ENCODE measurements around the gene WWC2.

WWC2 gene

DNA sequence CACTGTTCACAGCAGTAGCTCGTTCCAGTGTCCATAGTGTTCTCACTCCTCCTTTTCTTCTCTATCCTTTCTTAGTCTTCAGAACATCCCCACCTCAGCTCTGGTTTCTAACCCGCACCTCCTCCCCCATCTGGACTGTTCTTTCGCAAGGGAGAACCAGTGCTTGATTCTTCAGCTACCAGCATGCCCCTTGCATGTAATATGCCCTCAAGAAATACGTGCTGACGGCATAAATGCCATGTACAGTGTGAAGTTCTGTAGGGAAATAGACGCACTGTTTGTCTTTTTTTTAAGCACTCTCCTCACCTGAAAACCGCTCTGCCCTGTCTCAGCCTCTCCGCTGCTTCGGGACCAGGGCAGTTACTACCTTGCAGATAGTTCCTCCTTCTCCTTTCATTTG, 215.7 kb downstream of the WWC2 start:
- no peak for DNase-seq
- Histone ChIP-seq H3K27ac (no peak overlapping the region), H3K27me3 (ENCODE audit: insufficient read depth, low read depth, severe bottlenecking) (no peaks in the 10 kb centered on the region), H3K36me3 (no peaks in the 10 kb centered on the region; the same call in 1 of the 2 replicates), H3K9me3 (ENCODE audit: severe bottlenecking) (no peaks in the 10 kb centered on the region), H3K4me3 (ENCODE audit: low read depth, low read length) (no peak overlapping the region)
- TF ChIP-seq, protein P1, sequence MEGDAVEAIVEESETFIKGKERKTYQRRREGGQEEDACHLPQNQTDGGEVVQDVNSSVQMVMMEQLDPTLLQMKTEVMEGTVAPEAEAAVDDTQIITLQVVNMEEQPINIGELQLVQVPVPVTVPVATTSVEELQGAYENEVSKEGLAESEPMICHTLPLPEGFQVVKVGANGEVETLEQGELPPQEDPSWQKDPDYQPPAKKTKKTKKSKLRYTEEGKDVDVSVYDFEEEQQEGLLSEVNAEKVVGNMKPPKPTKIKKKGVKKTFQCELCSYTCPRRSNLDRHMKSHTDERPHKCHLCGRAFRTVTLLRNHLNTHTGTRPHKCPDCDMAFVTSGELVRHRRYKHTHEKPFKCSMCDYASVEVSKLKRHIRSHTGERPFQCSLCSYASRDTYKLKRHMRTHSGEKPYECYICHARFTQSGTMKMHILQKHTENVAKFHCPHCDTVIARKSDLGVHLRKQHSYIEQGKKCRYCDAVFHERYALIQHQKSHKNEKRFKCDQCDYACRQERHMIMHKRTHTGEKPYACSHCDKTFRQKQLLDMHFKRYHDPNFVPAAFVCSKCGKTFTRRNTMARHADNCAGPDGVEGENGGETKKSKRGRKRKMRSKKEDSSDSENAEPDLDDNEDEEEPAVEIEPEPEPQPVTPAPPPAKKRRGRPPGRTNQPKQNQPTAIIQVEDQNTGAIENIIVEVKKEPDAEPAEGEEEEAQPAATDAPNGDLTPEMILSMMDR (IDR thresholded peaks at IDR 0.05; ENCODE audit: low read depth, low read length) = no peak

DNA sequence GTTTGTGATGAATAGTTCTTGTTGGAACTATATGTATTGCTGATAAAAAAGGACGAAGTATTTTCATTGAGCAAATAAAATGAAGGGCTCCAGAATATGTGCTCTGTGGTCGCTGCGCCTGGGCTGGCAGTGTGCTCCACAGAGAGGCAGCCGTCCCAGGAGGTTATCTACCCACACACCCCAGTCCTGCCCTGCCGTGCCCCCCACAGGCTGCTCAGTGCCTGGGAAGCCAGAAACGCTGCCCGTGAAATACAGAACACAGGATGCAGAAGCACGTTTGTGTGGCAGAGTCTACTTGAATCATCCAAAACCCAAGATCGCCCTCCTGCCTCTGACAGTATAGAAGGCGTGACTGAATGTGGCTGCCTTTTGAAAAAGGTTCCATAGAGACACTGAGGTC, 219.6 kb downstream of the WWC2 start:
- H3K27me3 ChIP-seq (ENCODE audit: insufficient read depth, low read depth, severe bottlenecking) = no peaks in the 10 kb centered on the region
- TF ChIP-seq, protein P1 (IDR thresholded peaks at IDR 0.05; ENCODE audit: low read depth, low read length) = no peak
- H3K4me3 ChIP-seq (ENCODE audit: low read depth, low read length) = no peak overlapping the region
- H3K36me3 ChIP-seq = no peaks in the 10 kb centered on the region
- no peaks in the 10 kb centered on the region for H3K9me3 ChIP-seq (ENCODE audit: severe bottlenecking)
- H3K27ac ChIP-seq = no peak overlapping the region
- DNase-seq = no peak

DNA sequence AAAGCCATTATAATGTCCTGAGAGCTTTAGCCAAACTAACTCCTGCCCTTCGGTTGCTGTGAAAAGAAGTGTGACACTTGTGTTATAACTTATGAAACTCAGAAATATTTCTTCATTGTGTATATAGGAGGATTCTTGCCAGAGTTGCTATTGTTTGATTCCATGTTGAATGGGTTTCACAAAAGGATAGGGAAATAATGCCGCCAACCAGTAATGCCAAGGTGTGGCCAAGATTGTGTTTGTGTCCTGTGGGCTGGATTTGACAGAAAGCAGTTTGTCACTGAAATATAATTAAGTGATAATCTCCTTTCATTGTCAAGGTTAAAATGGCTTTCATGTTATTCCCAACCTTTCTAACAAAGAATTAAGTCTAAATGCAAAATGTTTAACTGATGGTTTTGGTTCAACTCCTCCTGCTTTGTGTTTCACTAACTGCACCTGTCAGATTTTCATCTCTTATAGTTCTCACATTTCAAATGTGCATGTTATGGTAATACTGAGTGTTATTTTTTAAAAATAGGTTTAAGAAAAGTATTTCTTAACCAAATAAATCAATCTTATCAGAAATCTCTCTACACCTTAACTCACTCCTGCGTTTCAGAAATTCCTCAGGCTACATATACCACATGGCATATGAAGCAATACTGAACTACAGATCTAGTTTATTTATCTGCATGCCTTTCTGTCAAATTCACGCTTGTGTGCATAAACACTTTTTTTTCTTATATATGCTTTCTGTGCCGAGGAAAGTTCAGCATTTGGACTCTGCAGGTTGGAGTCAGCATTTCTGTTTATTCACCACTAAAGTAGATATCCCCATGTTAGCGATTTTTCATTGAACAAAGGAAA, 221.4 kb downstream of the WWC2 start, which contains the start of gene CLDN22:
TSS of gene CLDN22 (minus strand) at position 66 of the 849 bp plus-strand sequence. CDS start at position 8, 58 bp downstream.
- H3K27me3 ChIP-seq (ENCODE audit: insufficient read depth, low read depth, severe bottlenecking) = no peaks in the 10 kb centered on the region
- TF ChIP-seq, protein P1 (IDR thresholded peaks at IDR 0.05; ENCODE audit: low read depth, low read length) = no peak
- H3K4me3 ChIP-seq (ENCODE audit: low read depth, low read length) = no peak within 1 kb of the TSS
- no peaks in the 10 kb centered on the region for H3K36me3 ChIP-seq
- no peaks in the 10 kb centered on the region for H3K9me3 ChIP-seq (ENCODE audit: severe bottlenecking)
- no peak within 1 kb of the TSS for H3K27ac ChIP-seq
- DNase-seq = no peak

DNA sequence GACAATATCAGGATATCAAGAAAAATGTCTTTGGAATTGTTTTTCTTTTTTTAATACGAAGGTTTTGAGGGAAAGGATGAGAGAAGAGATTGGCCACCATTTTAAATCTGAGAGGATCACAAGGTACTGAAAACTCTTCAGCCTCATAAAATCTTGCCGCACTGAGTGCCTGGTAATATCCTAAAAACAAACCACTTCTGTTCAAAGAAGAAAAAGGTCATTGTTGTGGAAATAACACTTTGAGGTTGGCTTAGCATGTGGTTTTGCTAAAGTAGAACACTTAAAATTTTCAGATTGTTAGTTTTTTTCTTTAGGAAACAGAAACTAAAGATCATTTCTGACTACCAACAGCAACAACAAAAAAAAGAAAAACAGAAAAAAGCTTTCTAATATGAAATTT, 222.0 kb downstream of the WWC2 start:
- H3K9me3 ChIP-seq (ENCODE audit: severe bottlenecking) = no peaks in the 10 kb centered on the region
- no peaks in the 10 kb centered on the region for H3K36me3 ChIP-seq
- H3K27me3 ChIP-seq (ENCODE audit: insufficient read depth, low read depth, severe bottlenecking) = no peaks in the 10 kb centered on the region
- TF ChIP-seq, protein P1 (IDR thresholded peaks at IDR 0.05; ENCODE audit: low read depth, low read length) = no peak
- no peak overlapping the region for H3K4me3 ChIP-seq (ENCODE audit: low read depth, low read length)
- no peak overlapping the region for H3K27ac ChIP-seq
- DNase-seq = no peak

DNA sequence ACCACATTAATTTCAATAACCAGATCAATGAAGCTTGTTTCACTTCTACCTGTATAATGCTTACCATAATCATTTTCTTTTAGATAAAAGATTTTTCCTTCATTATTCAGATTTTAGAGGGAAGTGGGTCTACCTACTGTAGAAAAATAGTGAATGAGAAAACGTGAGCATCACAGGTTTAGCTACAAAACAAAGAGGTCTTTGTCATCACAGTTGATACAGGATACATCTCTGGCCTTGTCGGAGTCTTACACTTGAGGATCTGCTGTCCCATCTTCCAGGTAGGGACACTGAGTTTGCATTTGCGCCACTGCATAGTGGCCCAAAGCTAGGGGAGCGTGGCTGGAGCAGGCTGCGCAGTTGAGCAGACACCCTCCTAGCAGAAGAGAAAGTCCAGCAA, 222.5 kb downstream of the WWC2 start:
- DNase-seq = no peak
- Histone ChIP-seq H3K27ac (no peak overlapping the region), H3K27me3 (ENCODE audit: insufficient read depth, low read depth, severe bottlenecking) (no peaks in the 10 kb centered on the region), H3K9me3 (ENCODE audit: severe bottlenecking) (peaks cover 2% of the 10 kb centered on the region), H3K36me3 (no peaks in the 10 kb centered on the region), H3K4me3 (ENCODE audit: low read depth, low read length) (no peak overlapping the region)
- TF ChIP-seq, protein P1 (IDR thresholded peaks at IDR 0.05; ENCODE audit: low read depth, low read length) = no peak
